Neural progenitor cell (in vitro differentiated cells): ENCODE data around the gene AP2A2. TPM values are rescaled to one million over a fixed set of nuclear protein-coding genes. Genes with fewer than 3 reads are reported as not detected.
A peak's percentile ranks its signal among the peaks of the same experiment; 100 is the strongest.

ENCODE experiments used
- DNase-seq: peaks from one replicate; pipeline ENCODE4 v3.0.0-alpha.2; 2016; ENCODE audit warnings: low spot score
- H2AFZ ChIP-seq: fragments of 200-600 bp; sonication (generic); replicated peaks from 2 replicates; pipeline ENCODE4 v1.6.1; 2016; ENCODE audit warnings: antibody characterized with exemption
- H3F3A ChIP-seq: fragments of 200-600 bp; sonication (generic); 2 replicates; pipeline ENCODE4 v1.6.1; 2016; ENCODE audit warnings: antibody characterized with exemption, low read depth
- H3K27ac ChIP-seq: fragments of 200-600 bp; sonication (generic); 2 replicates; pipeline ENCODE4 v1.5.1; 2016; ENCODE audit warnings: mild to moderate bottlenecking
- H3K27me3 ChIP-seq: fragments of 200-600 bp; sonication (generic); 2 replicates; pipeline ENCODE4 v1.6.1; 2016; ENCODE audit warnings: mild to moderate bottlenecking, moderate library complexity
- H3K36me3 ChIP-seq: fragments of 200-600 bp; sonication (generic); 2 replicates; pipeline ENCODE4 v1.5.1; 2016
- H3K4me1 ChIP-seq: fragments of 200-600 bp; sonication (generic); 2 replicates; pipeline ENCODE4 v1.6.1; 2016; ENCODE audit warnings: mixed run types
- H3K4me2 ChIP-seq: fragments of 200-600 bp; sonication (generic); 2 replicates; pipeline ENCODE4 v1.6.1; 2016
- H3K4me3 ChIP-seq: fragments of 200-600 bp; sonication (generic); 2 replicates; pipeline ENCODE4 v1.5.1; 2016
- H3K79me2 ChIP-seq: fragments of 200-600 bp; sonication (generic); 2 replicates; pipeline ENCODE4 v1.6.1; 2016; ENCODE audit warnings: low read depth
- H3K9ac ChIP-seq: fragments of 200-600 bp; sonication (generic); 2 replicates; pipeline ENCODE4 v1.6.1; 2016
- H3K9me3 ChIP-seq: fragments of 200-600 bp; sonication (generic); 2 replicates; pipeline ENCODE4 v1.5.1; 2016; ENCODE audit warnings: low read depth
- H4K20me1 ChIP-seq: fragments of 200-600 bp; sonication (generic); 2 replicates; pipeline ENCODE4 v1.6.1; 2016; ENCODE audit warnings: low read depth
- H3K27ac Mint-ChIP-seq: 3 replicates; pipeline ENCODE4 v1.8.0; 2021; ENCODE audit warnings: mixed read lengths
- H3K27me3 Mint-ChIP-seq: 2 replicates; pipeline ENCODE4 v1.8.0; 2022; ENCODE audit warnings: low read depth, mild to moderate bottlenecking, inconsistent platforms, moderate library complexity, mixed read lengths; ENCODE audit not compliant: insufficient read depth
- H3K36me3 Mint-ChIP-seq: 3 replicates; pipeline ENCODE4 v1.8.0; 2021; ENCODE audit warnings: mixed read lengths
- H3K4me1 Mint-ChIP-seq: 3 replicates; pipeline ENCODE4 v1.8.0; 2021; ENCODE audit warnings: mixed read lengths
- H3K4me3 Mint-ChIP-seq: 3 replicates; pipeline ENCODE4 v1.8.0; 2021; ENCODE audit warnings: mild to moderate bottlenecking, moderate library complexity, mixed read lengths
- H3K9me3 Mint-ChIP-seq: 3 replicates; pipeline ENCODE4 v1.8.0; 2020; ENCODE audit warnings: mixed read lengths
- EZH2 ChIP-seq: fragments of 200-600 bp; sonication (generic); IDR thresholded peaks from 2 replicates; pipeline ENCODE4 v1.6.1; 2017; ENCODE audit warnings: antibody characterized with exemption, mild to moderate bottlenecking, moderate library complexity
- EZH2phosphoT487 ChIP-seq: fragments of 200-600 bp; sonication (generic); IDR thresholded peaks from 2 replicates; pipeline ENCODE4 v1.6.1; 2017; ENCODE audit warnings: antibody characterized with exemption
- total RNA-seq: library from RNA; depleted of rRNA; stranded (reverse); fragments of >200 nt; gene quantifications from 2 replicates; pipeline ENCODE4 v1.2.3, GENCODE V29; 2015; ENCODE audit warnings: low replicate concordance
- TF ChIP-seq, protein P1 (sequence below): fragments of 200-600 bp; sonication (generic); IDR thresholded peaks from 2 replicates; pipeline ENCODE4 v1.5.1; 2017; ENCODE audit warnings: antibody characterized with exemption, mild to moderate bottlenecking

The AP2A2 gene
- total RNA-seq: 50.4 and 67.5 TPM in 2 replicates

- H3K27ac ChIP-seq: no peak within 1 kb of the TSS
These were observed at the start of gene AP2A2 for GRCh38 chr11:925496-926301. AP2A2 (plus strand) TSS chr11:925870; CDS start chr11:926022, 152 bp downstream.

GRCh38 chr11:876545-876944 is 49.1 kb upstream of the AP2A2 start:
- H3K4me1 Mint-ChIP-seq: no peaks in the 10 kb centered on the region
- Histone ChIP-seq H3K79me2 (no peaks in the 10 kb centered on the region), H3K27me3 (no peaks in the 10 kb centered on the region), H3K36me3 (no peaks in the 10 kb centered on the region), H3K4me1 (no peaks in the 10 kb centered on the region), H3K9ac (no peak overlapping the region), H3K9me3 (no peaks in the 10 kb centered on the region), H3K4me2 (no peak overlapping the region), H4K20me1 (peaks cover 4% of the 10 kb centered on the region), H3F3A (no peaks in the 10 kb centered on the region), H3K27ac (no peak overlapping the region), H3K4me3 (no peak overlapping the region), H2AFZ (no peak overlapping the region)
- H3K4me3 Mint-ChIP-seq: no peak overlapping the region
- DNase-seq: no peak
- H3K27ac Mint-ChIP-seq: no peak overlapping the region
- peaks cover 19% of the 10 kb centered on the region for H3K36me3 Mint-ChIP-seq
- TF ChIP-seq, protein P1, sequence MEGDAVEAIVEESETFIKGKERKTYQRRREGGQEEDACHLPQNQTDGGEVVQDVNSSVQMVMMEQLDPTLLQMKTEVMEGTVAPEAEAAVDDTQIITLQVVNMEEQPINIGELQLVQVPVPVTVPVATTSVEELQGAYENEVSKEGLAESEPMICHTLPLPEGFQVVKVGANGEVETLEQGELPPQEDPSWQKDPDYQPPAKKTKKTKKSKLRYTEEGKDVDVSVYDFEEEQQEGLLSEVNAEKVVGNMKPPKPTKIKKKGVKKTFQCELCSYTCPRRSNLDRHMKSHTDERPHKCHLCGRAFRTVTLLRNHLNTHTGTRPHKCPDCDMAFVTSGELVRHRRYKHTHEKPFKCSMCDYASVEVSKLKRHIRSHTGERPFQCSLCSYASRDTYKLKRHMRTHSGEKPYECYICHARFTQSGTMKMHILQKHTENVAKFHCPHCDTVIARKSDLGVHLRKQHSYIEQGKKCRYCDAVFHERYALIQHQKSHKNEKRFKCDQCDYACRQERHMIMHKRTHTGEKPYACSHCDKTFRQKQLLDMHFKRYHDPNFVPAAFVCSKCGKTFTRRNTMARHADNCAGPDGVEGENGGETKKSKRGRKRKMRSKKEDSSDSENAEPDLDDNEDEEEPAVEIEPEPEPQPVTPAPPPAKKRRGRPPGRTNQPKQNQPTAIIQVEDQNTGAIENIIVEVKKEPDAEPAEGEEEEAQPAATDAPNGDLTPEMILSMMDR: no peak
- TF ChIP-seq EZH2 (no peak), EZH2phosphoT487 (no peak)
- peaks cover 13% of the 10 kb centered on the region for H3K27me3 Mint-ChIP-seq
- no peaks in the 10 kb centered on the region for H3K9me3 Mint-ChIP-seq

More at GRCh38 chr11:925496-926301, at the start of gene AP2A2:
- Histone ChIP-seq H3K4me1 (peaks cover 5% of the 10 kb centered on the region), H4K20me1 (peaks cover 44% of the 10 kb centered on the region), H3F3A (no peaks in the 10 kb centered on the region), H3K27me3 (no peaks in the 10 kb centered on the region), H3K4me2 (peak within 1 kb of the TSS; percentile 94), H3K36me3 (no peaks in the 10 kb centered on the region), H3K79me2 (peaks cover 46% of the 10 kb centered on the region), H3K9me3 (no peaks in the 10 kb centered on the region), H3K9ac (peak within 1 kb of the TSS; percentile 85), H3K4me3 (peak within 1 kb of the TSS; percentile 99), H2AFZ (no peak within 1 kb of the TSS)
- Mint-ChIP-seq H3K27me3 (peaks cover 2% of the 10 kb centered on the region), H3K4me3 (peak within 1 kb of the TSS; percentile 92), H3K4me1 (peaks cover 22% of the 10 kb centered on the region), H3K9me3 (no peaks in the 10 kb centered on the region), H3K27ac (peak within 1 kb of the TSS; percentile 66), H3K36me3 (peaks cover 4% of the 10 kb centered on the region)
- TF ChIP-seq, protein P1: peak; percentile 63
- no peak for TF ChIP-seq EZH2phosphoT487
- TF ChIP-seq EZH2: no peak
- peak; percentile 98 for DNase-seq

GRCh38 chr11:877565-877964 is 48.1 kb upstream of the AP2A2 start:
- no peak overlapping the region for H3K27ac ChIP-seq
- no peak overlapping the region for H2AFZ ChIP-seq
- TF ChIP-seq, protein P1: no peak
- TF ChIP-seq EZH2 (no peak), EZH2phosphoT487 (no peak)
- H3K36me3 ChIP-seq: no peaks in the 10 kb centered on the region
- peak; percentile 48 for DNase-seq
- H3K9me3 ChIP-seq: no peaks in the 10 kb centered on the region
- Mint-ChIP-seq H3K27me3 (peaks cover 11% of the 10 kb centered on the region), H3K4me3 (no peak overlapping the region), H3K4me1 (no peaks in the 10 kb centered on the region), H3K9me3 (no peaks in the 10 kb centered on the region), H3K27ac (no peak overlapping the region), H3K36me3 (peaks cover 25% of the 10 kb centered on the region)
- no peaks in the 10 kb centered on the region for H3K27me3 ChIP-seq
- H4K20me1 ChIP-seq: peaks cover 1% of the 10 kb centered on the region
- H3F3A ChIP-seq: no peaks in the 10 kb centered on the region
- no peak overlapping the region for H3K9ac ChIP-seq
- no peak overlapping the region for H3K4me2 ChIP-seq
- no peaks in the 10 kb centered on the region for H3K4me1 ChIP-seq
- H3K79me2 ChIP-seq: no peaks in the 10 kb centered on the region
- no peak overlapping the region for H3K4me3 ChIP-seq
